HEK293 (cell line): Measurements from ENCODE around the gene TBL1X.

ENCODE experiments used
- CTCF ChIA-PET: fragments of 350-600 bp; formaldehyde crosslinking; extraction: SDS; loops from one replicate; lab custom pipeline; 2021; ENCODE audit warnings: antibody characterized with exemption; lab: Yijun Ruan, JAX
- POLR2A ChIA-PET: fragments of 300-600 bp; formaldehyde crosslinking; extraction: SDS; loops from one replicate; lab custom pipeline; 2020; ENCODE audit warnings: antibody characterized with exemption, inconsistent platforms; lab: Yijun Ruan, JAX
- H3K27ac ChIP-seq: fragments of 200-500 bp; sonication (Bioruptor generic); 2 replicates; pipeline ENCODE4 v1.5.1; 2014; ENCODE audit warnings: low read depth, low read length, control low read depth, inconsistent platforms; ENCODE audit errors: extremely low read depth
- H3K36me3 ChIP-seq, 2 experiments: fragments of 200-500 bp in 1 of 2; sonication (Bioruptor generic) in 1 of 2; 1 replicate in 1 of 2; 2 replicates in 1 of 2; pipeline ENCODE4 v1.5.1; 2014 to 2017; ENCODE audit warnings: inconsistent platforms in 2 of 2, low read length in 2 of 2; ENCODE audit not compliant: control insufficient read depth in 2 of 2, insufficient read depth in 1 of 2
- H3K4me1 ChIP-seq: fragments of 200-500 bp; sonication (Bioruptor generic); 2 replicates; pipeline ENCODE4 v1.5.1; 2014; ENCODE audit warnings: mild to moderate bottlenecking, low read length, inconsistent platforms; ENCODE audit not compliant: control insufficient read depth, insufficient read depth
- H3K4me3 ChIP-seq: 2 replicates; pipeline ENCODE4 v1.5.1; 2011; ENCODE audit warnings: low read depth, mild to moderate bottlenecking, control low read depth, low read length, moderate library complexity
- H3K9me3 ChIP-seq: fragments of 200-500 bp; sonication (Bioruptor generic); 2 replicates; pipeline ENCODE4 v1.5.1; 2014; ENCODE audit warnings: low read depth, low read length, inconsistent platforms; ENCODE audit not compliant: control insufficient read depth, insufficient read depth
- GLI2 ChIP-seq: fragments of 450-650 bp; formaldehyde crosslinking; IDR thresholded peaks from 2 replicates; pipeline ENCODE4; 2017; ENCODE audit warnings: missing biosample characterization, missing genetic modification characterization, low read depth, borderline replicate concordance
- KLF16 ChIP-seq: fragments of 450-650 bp; formaldehyde crosslinking; IDR thresholded peaks from 2 replicates; pipeline ENCODE4 v1.5.1; 2017; ENCODE audit warnings: missing biosample characterization, missing genetic modification characterization
- MYNN ChIP-seq: fragments of 450-650 bp; formaldehyde crosslinking; IDR thresholded peaks from 2 replicates; pipeline ENCODE4 v1.5.1; 2016; ENCODE audit warnings: missing biosample characterization, missing genetic modification characterization, borderline replicate concordance
- SP7 ChIP-seq: fragments of 450-650 bp; formaldehyde crosslinking; IDR thresholded peaks from 2 replicates; pipeline ENCODE4 v1.5.1; 2016; ENCODE audit warnings: missing biosample characterization, missing genetic modification characterization
- WT1 ChIP-seq: fragments of 450-650 bp; formaldehyde crosslinking; IDR thresholded peaks from 2 replicates; pipeline ENCODE4 v1.5.1; 2016; ENCODE audit warnings: missing biosample characterization, missing genetic modification characterization
- YY2 ChIP-seq: fragments of 450-650 bp; formaldehyde crosslinking; IDR thresholded peaks from 2 replicates; pipeline ENCODE4 v1.5.1; 2016; ENCODE audit warnings: missing biosample characterization, missing genetic modification characterization
- ZBTB48 ChIP-seq: fragments of 450-650 bp; formaldehyde crosslinking; IDR thresholded peaks from 2 replicates; pipeline ENCODE4 v1.5.1; 2016; ENCODE audit warnings: missing biosample characterization, missing genetic modification characterization
- ZFP37 ChIP-seq: fragments of 450-650 bp; formaldehyde crosslinking; IDR thresholded peaks from 2 replicates; pipeline ENCODE4 v1.5.1; 2016; ENCODE audit warnings: missing biosample characterization, missing genetic modification characterization
- ZNF10 ChIP-seq: fragments of 450-650 bp; formaldehyde crosslinking; IDR thresholded peaks from 2 replicates; pipeline ENCODE4 v1.5.1; 2017; ENCODE audit warnings: missing biosample characterization, missing genetic modification characterization
- ZNF114 ChIP-seq: fragments of 450-650 bp; formaldehyde crosslinking; IDR thresholded peaks from 2 replicates; pipeline ENCODE4 v1.5.0; 2017; ENCODE audit warnings: missing biosample characterization, missing genetic modification characterization
- ZNF132 ChIP-seq: fragments of 450-650 bp; formaldehyde crosslinking; IDR thresholded peaks from 2 replicates; pipeline ENCODE4 v1.5.1; 2017; ENCODE audit warnings: missing biosample characterization, missing genetic modification characterization, borderline replicate concordance
- ZNF157 ChIP-seq: fragments of 450-650 bp; formaldehyde crosslinking; IDR thresholded peaks from 2 replicates; pipeline ENCODE4 v1.5.1; 2016; ENCODE audit warnings: missing biosample characterization, missing genetic modification characterization
- ZNF19 ChIP-seq: fragments of 450-650 bp; formaldehyde crosslinking; IDR thresholded peaks from 2 replicates; pipeline ENCODE4; 2016; ENCODE audit warnings: missing biosample characterization, missing genetic modification characterization, low read depth
- ZNF2 ChIP-seq: fragments of 450-650 bp; formaldehyde crosslinking; IDR thresholded peaks from 2 replicates; pipeline ENCODE4 v1.5.1; 2016; ENCODE audit warnings: missing biosample characterization, missing genetic modification characterization
- ZNF335 ChIP-seq: fragments of 450-650 bp; formaldehyde crosslinking; conservative IDR thresholded peaks from 2 replicates; pipeline ENCODE4 v1.5.1; 2016; ENCODE audit warnings: missing biosample characterization, missing genetic modification characterization
- ZNF426 ChIP-seq: fragments of 450-650 bp; formaldehyde crosslinking; IDR thresholded peaks from 2 replicates; pipeline ENCODE4 v1.5.1; 2017; ENCODE audit warnings: missing biosample characterization, missing genetic modification characterization, mild to moderate bottlenecking, inconsistent platforms, moderate library complexity
- ZNF530 ChIP-seq: fragments of 450-650 bp; formaldehyde crosslinking; IDR thresholded peaks from 2 replicates; pipeline ENCODE4 v1.5.1; 2016; ENCODE audit warnings: low read depth, missing biosample characterization, missing genetic modification characterization
- ZNF558 ChIP-seq: fragments of 450-650 bp; formaldehyde crosslinking; IDR thresholded peaks from 2 replicates; pipeline ENCODE4 v1.5.1; 2016; ENCODE audit warnings: missing biosample characterization, missing genetic modification characterization
- ZNF660 ChIP-seq: fragments of 450-650 bp; IDR thresholded peaks from 2 replicates; pipeline ENCODE4 v1.5.1; 2018; ENCODE audit warnings: missing biosample characterization, mild to moderate bottlenecking, missing genetic modification characterization
- ZNF791 ChIP-seq: fragments of 450-650 bp; formaldehyde crosslinking; IDR thresholded peaks from 2 replicates; pipeline ENCODE4 v1.5.1; 2016; ENCODE audit warnings: missing biosample characterization, missing genetic modification characterization
- ZNF843 ChIP-seq: fragments of 450-650 bp; formaldehyde crosslinking; IDR thresholded peaks from 2 replicates; pipeline ENCODE4 v1.5.1; 2016; ENCODE audit warnings: missing biosample characterization, missing genetic modification characterization
- TF ChIP-seq, protein P1 (sequence below): fragments of 450-650 bp; formaldehyde crosslinking; IDR thresholded peaks from 2 replicates; pipeline ENCODE4 v1.5.1; 2016; ENCODE audit warnings: missing biosample characterization, missing genetic modification characterization
- TF ChIP-seq, protein P2 (sequence below): fragments of 450-650 bp; formaldehyde crosslinking; IDR thresholded peaks from 2 replicates; pipeline ENCODE4 v1.5.1; 2016; ENCODE audit warnings: missing biosample characterization, missing genetic modification characterization
- TF ChIP-seq, protein P3 (sequence below): fragments of 450-650 bp; formaldehyde crosslinking; IDR thresholded peaks from 2 replicates; pipeline ENCODE4 v1.5.1; 2016; ENCODE audit warnings: missing biosample characterization, missing genetic modification characterization
- TF ChIP-seq, protein P4 (sequence below): fragments of 450-650 bp; formaldehyde crosslinking; optimal IDR thresholded peaks from 2 replicates; pipeline ENCODE3; 2016; ENCODE audit warnings: missing biosample characterization, mild to moderate bottlenecking, missing genetic modification characterization

TBL1X gene

DNA sequence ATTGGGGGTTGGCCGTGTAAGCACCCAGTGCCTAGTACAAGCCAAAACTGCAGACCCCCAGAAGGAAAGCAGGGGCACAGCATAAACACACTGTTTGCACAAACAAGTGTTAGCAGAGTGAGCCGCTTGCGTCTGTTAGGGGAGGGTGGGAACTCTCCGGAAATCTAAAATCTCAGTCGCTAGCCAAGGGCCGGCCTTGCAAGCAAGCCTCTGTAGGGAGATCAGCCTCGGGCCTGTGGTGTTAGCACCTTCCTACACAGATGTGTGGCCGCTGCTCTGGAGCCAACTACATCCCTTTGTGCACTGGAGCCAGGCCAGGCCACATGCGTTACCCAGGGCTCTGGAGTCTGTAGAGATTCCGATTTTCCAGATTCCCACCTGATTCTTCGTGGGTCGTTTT is 233.7 kb downstream of the TBL1X start:
- TF ChIP-seq SP7 (tag by site-specific recombination), result no peak
- TF ChIP-seq, all 188 proteins: peak for 0
- CTCF ChIA-PET, result no interaction called here
- Histone ChIP-seq H3K36me3 (peaks cover 0 to 56% of the 10 kb centered on the region in 2 experiments; a peak in 2 of 3 replicates), H3K9me3 (no peaks in the 10 kb centered on the region), H3K4me1 (no peaks in the 10 kb centered on the region), H3K27ac (no peak overlapping the region), H3K4me3 (no peak overlapping the region)
- POLR2A ChIA-PET, result no interaction called here

DNA sequence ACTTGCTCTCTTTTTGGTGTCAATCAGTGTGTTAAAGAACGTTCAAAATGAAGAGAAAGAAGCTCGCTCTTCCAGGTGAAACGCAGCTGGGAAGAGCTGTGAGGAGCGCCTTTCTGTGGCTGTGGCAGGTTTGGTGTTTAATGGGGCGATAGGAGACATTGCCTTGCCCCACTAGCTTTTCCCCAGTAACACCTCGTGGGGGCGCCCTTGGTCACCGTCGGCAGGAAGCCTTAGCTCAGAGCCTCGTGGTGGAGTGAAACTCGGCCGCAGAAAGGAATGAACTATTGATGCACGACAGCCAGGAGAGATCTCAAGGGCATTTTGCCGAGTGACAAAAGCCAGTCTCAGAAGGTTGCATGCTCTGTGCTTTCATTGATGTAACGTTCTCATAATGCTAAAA is 235.7 kb downstream of the TBL1X start:
- Histone ChIP-seq H3K27ac (no peak overlapping the region), H3K9me3 (no peaks in the 10 kb centered on the region), H3K4me3 (no peak overlapping the region), H3K4me1 (no peaks in the 10 kb centered on the region), H3K36me3 (peaks cover 0 to 50% of the 10 kb centered on the region in 2 experiments; a peak in 2 of 3 replicates)
- TF ChIP-seq ZFP37 (tag by site-specific recombination) (no peak), ZNF426 (tag by site-specific recombination) (no peak), ZNF660 (tag by site-specific recombination) (no peak)
- ChIA-PET CTCF (interaction anchor here (0.5 kb wide), 1 partner anchor 12 kb away, joined by 3 read pairs; no protein-coding TSS in a partner anchor), POLR2A (no interaction called here)

DNA sequence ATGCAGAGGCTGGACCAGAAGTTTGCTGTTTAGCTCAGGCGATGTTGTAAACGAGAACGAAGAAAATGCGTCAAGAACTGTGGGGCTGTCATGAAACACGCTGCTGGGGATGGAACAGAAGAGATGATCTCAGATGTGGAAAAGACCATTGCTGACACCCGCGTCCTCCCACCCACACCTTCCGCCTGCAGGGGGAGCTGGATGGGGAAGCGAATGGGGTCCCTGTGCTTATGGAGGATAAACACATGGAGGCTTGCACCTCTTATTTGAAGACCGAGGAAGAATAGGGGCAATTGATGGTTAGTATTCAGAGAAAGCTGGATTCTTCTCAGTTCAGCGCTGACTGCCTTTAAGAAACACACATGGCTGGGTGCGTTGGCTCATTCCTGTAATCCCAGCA is 236.9 kb downstream of the TBL1X start:
- Histone ChIP-seq H3K9me3 (no peaks in the 10 kb centered on the region), H3K27ac (no peak overlapping the region), H3K36me3 (peaks cover 0 to 52% of the 10 kb centered on the region in 2 experiments; a peak in 2 of 3 replicates), H3K4me3 (no peak overlapping the region), H3K4me1 (no peaks in the 10 kb centered on the region)
- TF ChIP-seq, protein P1, sequence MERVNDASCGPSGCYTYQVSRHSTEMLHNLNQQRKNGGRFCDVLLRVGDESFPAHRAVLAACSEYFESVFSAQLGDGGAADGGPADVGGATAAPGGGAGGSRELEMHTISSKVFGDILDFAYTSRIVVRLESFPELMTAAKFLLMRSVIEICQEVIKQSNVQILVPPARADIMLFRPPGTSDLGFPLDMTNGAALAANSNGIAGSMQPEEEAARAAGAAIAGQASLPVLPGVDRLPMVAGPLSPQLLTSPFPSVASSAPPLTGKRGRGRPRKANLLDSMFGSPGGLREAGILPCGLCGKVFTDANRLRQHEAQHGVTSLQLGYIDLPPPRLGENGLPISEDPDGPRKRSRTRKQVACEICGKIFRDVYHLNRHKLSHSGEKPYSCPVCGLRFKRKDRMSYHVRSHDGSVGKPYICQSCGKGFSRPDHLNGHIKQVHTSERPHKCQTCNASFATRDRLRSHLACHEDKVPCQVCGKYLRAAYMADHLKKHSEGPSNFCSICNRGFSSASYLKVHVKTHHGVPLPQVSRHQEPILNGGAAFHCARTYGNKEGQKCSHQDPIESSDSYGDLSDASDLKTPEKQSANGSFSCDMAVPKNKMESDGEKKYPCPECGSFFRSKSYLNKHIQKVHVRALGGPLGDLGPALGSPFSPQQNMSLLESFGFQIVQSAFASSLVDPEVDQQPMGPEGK (tag by site-specific recombination), result no peak
- TF ChIP-seq ZNF530 (tag by site-specific recombination) (no peak), ZNF114 (no peak), ZNF10 (no peak), WT1 (tag by site-specific recombination) (no peak), ZNF2 (tag by site-specific recombination) (no peak), KLF16 (tag by site-specific recombination) (no peak), ZNF157 (tag by site-specific recombination) (no peak), ZNF843 (tag by site-specific recombination) (no peak), ZBTB48 (tag by site-specific recombination) (no peak)
- ChIA-PET CTCF (interaction anchor here (0.9 kb wide), 1 partner anchor 36 kb away, joined by 3 read pairs; no protein-coding TSS in a partner anchor), POLR2A (interaction anchor here (0.7 kb wide), 1 partner anchor 237 kb away, joined by 5 read pairs; the partner anchor contains the start of gene TBL1X)

DNA sequence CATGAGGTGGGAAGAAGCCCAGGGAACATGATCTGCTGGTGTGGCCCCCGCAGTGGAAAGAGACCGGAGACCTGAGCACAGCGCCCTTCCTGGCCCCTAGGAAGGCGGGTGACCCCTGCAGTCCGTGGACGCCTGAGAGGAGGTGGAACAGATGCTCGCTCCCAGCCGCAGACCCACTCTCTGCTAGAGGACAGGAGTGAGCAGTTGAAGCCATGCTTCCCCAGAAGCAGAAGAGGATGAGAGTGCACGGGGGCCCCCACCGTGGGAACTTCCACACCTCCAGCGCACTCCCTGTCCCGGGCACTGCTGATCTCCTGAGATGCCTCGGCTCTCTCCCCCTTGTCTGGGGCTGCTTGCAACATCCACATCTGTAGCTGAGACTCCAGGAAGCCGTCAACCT is 238.5 kb downstream of the TBL1X start:
- no peak overlapping the region for H3K4me3 ChIP-seq
- H3K36me3 ChIP-seq, result peaks cover 0 to 40% of the 10 kb centered on the region in 2 experiments; a peak in 1 of 3 replicates
- no peaks in the 10 kb centered on the region for H3K9me3 ChIP-seq
- H3K4me1 ChIP-seq, result no peaks in the 10 kb centered on the region
- ChIA-PET POLR2A (no interaction called here), CTCF (interaction anchor here (0.6 kb wide), 1 partner anchor 57 kb away, joined by 4 read pairs; no protein-coding TSS in a partner anchor)
- H3K27ac ChIP-seq, result no peak overlapping the region
- TF ChIP-seq ZNF132, result no peak
- TF ChIP-seq GLI2, result no peak
- TF ChIP-seq MYNN, result no peak
- no peak for TF ChIP-seq ZNF558 (tag by site-specific recombination)
- no peak for TF ChIP-seq YY2 (tag by site-specific recombination)
- TF ChIP-seq ZNF19 (tag by site-specific recombination), result no peak
- TF ChIP-seq, protein P2, sequence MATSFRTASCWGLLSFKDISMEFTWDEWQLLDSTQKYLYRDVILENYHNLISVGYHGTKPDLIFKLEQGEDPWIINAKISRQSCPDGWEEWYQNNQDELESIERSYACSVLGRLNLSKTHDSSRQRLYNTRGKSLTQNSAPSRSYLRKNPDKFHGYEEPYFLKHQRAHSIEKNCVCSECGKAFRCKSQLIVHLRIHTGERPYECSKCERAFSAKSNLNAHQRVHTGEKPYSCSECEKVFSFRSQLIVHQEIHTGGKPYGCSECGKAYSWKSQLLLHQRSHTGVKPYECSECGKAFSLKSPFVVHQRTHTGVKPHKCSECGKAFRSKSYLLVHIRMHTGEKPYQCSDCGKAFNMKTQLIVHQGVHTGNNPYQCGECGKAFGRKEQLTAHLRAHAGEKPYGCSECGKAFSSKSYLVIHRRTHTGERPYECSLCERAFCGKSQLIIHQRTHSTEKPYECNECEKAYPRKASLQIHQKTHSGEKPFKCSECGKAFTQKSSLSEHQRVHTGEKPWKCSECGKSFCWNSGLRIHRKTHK (tag by site-specific recombination), result no peak
- TF ChIP-seq ZNF791 (tag by site-specific recombination), result no peak
- no peak for TF ChIP-seq ZNF335 (tag by site-specific recombination)
- TF ChIP-seq, protein P3, sequence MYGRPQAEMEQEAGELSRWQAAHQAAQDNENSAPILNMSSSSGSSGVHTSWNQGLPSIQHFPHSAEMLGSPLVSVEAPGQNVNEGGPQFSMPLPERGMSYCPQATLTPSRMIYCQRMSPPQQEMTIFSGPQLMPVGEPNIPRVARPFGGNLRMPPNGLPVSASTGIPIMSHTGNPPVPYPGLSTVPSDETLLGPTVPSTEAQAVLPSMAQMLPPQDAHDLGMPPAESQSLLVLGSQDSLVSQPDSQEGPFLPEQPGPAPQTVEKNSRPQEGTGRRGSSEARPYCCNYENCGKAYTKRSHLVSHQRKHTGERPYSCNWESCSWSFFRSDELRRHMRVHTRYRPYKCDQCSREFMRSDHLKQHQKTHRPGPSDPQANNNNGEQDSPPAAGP, result no peak
- TF ChIP-seq, protein P4, sequence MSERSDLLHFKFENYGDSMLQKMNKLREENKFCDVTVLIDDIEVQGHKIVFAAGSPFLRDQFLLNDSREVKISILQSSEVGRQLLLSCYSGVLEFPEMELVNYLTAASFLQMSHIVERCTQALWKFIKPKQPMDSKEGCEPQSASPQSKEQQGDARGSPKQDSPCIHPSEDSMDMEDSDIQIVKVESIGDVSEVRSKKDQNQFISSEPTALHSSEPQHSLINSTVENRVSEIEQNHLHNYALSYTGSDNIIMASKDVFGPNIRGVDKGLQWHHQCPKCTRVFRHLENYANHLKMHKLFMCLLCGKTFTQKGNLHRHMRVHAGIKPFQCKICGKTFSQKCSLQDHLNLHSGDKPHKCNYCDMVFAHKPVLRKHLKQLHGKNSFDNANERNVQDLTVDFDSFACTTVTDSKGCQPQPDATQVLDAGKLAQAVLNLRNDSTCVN (tag by site-specific recombination), result no peak
